Neural progenitor cell (in vitro differentiated cells): ENCODE data around the gene PLXNA4.

Experiments
- EZH2 ChIP-seq: fragments of 200-600 bp; sonication (generic); IDR thresholded peaks from 2 replicates; pipeline ENCODE4 v1.6.1; 2017; ENCODE audit warnings: antibody characterized with exemption, mild to moderate bottlenecking, moderate library complexity
- EZH2phosphoT487 ChIP-seq: fragments of 200-600 bp; sonication (generic); IDR thresholded peaks from 2 replicates; pipeline ENCODE4 v1.6.1; 2017; ENCODE audit warnings: antibody characterized with exemption
- TF ChIP-seq, protein P1 (sequence below): fragments of 200-600 bp; sonication (generic); IDR thresholded peaks from 2 replicates; pipeline ENCODE4 v1.5.1; 2017; ENCODE audit warnings: antibody characterized with exemption, mild to moderate bottlenecking

GRCh38 chr7:132255898-132256297, 320.4 kb downstream of the PLXNA4 start:
- TF ChIP-seq, protein P1, sequence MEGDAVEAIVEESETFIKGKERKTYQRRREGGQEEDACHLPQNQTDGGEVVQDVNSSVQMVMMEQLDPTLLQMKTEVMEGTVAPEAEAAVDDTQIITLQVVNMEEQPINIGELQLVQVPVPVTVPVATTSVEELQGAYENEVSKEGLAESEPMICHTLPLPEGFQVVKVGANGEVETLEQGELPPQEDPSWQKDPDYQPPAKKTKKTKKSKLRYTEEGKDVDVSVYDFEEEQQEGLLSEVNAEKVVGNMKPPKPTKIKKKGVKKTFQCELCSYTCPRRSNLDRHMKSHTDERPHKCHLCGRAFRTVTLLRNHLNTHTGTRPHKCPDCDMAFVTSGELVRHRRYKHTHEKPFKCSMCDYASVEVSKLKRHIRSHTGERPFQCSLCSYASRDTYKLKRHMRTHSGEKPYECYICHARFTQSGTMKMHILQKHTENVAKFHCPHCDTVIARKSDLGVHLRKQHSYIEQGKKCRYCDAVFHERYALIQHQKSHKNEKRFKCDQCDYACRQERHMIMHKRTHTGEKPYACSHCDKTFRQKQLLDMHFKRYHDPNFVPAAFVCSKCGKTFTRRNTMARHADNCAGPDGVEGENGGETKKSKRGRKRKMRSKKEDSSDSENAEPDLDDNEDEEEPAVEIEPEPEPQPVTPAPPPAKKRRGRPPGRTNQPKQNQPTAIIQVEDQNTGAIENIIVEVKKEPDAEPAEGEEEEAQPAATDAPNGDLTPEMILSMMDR, result no peak
- no peak for TF ChIP-seq EZH2phosphoT487
- no peak for TF ChIP-seq EZH2
